ENCODE results near the gene SCAP.

DNA sequence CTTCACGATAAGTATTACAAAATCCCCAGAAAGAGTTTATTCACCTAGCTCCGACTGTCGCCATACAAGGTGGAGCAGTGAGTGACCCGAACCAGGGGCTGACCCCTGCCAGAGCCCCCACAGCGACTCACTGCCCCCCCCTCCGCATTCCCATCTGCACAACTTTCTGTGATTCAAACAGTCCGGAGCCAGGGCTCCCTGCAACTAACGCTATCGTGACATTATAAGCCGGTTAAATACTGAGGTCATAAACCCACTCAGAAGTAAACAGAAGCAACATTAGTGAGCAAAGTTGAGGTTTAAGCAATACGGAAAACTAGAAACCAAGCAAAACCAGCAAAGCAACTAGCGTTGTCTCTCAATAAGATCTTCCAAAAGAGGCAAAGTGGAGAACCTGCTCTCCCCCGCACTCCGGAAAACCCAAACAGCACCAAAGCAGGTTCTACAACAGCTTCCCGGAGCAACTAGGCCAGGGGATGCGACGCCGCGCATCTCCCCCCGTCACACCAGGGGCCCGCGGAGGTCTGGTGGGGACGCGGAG is 642 bp downstream of the SCAP start:
- no peak for TF ChIP-seq REST (IDR thresholded peaks at IDR 0.05; ENCODE audit: unreplicated experiment)
- TF ChIP-seq, protein P1, sequence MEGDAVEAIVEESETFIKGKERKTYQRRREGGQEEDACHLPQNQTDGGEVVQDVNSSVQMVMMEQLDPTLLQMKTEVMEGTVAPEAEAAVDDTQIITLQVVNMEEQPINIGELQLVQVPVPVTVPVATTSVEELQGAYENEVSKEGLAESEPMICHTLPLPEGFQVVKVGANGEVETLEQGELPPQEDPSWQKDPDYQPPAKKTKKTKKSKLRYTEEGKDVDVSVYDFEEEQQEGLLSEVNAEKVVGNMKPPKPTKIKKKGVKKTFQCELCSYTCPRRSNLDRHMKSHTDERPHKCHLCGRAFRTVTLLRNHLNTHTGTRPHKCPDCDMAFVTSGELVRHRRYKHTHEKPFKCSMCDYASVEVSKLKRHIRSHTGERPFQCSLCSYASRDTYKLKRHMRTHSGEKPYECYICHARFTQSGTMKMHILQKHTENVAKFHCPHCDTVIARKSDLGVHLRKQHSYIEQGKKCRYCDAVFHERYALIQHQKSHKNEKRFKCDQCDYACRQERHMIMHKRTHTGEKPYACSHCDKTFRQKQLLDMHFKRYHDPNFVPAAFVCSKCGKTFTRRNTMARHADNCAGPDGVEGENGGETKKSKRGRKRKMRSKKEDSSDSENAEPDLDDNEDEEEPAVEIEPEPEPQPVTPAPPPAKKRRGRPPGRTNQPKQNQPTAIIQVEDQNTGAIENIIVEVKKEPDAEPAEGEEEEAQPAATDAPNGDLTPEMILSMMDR (conservative IDR thresholded peaks at IDR 0.05; ENCODE audit: low read depth in 2 of 2), result no peak
